Measurements from ENCODE around the gene S100A9. TPM values are rescaled to one million over a fixed set of nuclear protein-coding genes. Genes with fewer than 3 reads are reported as not detected.

S100A9 gene
- total RNA-seq, 2 experiments from 2014 or later: 35.3 to 43.6 TPM

DNA sequence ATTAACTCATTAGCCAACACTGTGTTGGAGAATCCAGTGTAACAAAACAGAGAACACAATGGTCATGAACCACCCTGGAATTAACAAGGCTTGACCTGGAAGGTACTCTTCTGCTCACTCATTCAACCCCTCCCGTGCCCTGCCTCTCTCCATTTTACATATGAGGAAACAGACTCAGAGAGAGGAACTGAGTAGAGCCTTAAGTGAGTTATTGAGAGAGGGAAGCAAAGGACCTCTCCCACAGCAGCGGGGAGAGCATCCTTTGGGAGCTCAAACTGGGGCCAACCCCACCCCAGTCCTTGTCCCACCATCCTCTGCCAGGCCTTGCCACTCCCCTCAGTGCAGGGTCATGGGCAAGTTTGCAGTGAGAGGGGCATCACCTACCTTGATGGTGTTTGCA lies 16.4 kb downstream of the S100A9 start:
- Mint-ChIP-seq H3K27me3 (peaks cover 30% of the 10 kb centered on the region), H3K4me1 (ENCODE audit: low read depth) (no peaks in the 10 kb centered on the region), H3K9me3 (no peaks in the 10 kb centered on the region), H3K27ac (no peak overlapping the region), H3K36me3 (ENCODE audit: low read depth) (no peaks in the 10 kb centered on the region), H3K4me3 (no peak overlapping the region)
- intact Hi-C loops (cut with DNase I, micrococcal nuclease): no loop called here
- Histone ChIP-seq H3K36me3 (ENCODE audit: insufficient read depth, low read length) (no peaks in the 10 kb centered on the region), H3K4me1 (ENCODE audit: insufficient read depth, low read length) (no peaks in the 10 kb centered on the region), H3K9me3 (ENCODE audit: control insufficient read depth in 1 of 2, insufficient read depth in 1 of 2, low read length in 2 of 2) (no peaks in the 10 kb centered on the region), H3K27ac (ENCODE audit: low read depth in 1 of 2, low read length in 2 of 2) (no peak overlapping the region), H3K27me3 (ENCODE audit: control insufficient read depth in 1 of 2, insufficient read depth in 2 of 2, low read length in 2 of 2) (peaks cover 0 to 14% of the 10 kb centered on the region in 2 experiments), H3K4me3 (ENCODE audit: low read length) (no peak overlapping the region)
- no peak for ATAC-seq (ENCODE audit: poor library complexity)
- DNase-seq: peak in 1 of 14 experiments; percentile 11
- ChIA-PET CTCF (no interaction called here), POLR2A (no interaction called here)
- TF ChIP-seq, protein P1, sequence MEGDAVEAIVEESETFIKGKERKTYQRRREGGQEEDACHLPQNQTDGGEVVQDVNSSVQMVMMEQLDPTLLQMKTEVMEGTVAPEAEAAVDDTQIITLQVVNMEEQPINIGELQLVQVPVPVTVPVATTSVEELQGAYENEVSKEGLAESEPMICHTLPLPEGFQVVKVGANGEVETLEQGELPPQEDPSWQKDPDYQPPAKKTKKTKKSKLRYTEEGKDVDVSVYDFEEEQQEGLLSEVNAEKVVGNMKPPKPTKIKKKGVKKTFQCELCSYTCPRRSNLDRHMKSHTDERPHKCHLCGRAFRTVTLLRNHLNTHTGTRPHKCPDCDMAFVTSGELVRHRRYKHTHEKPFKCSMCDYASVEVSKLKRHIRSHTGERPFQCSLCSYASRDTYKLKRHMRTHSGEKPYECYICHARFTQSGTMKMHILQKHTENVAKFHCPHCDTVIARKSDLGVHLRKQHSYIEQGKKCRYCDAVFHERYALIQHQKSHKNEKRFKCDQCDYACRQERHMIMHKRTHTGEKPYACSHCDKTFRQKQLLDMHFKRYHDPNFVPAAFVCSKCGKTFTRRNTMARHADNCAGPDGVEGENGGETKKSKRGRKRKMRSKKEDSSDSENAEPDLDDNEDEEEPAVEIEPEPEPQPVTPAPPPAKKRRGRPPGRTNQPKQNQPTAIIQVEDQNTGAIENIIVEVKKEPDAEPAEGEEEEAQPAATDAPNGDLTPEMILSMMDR (IDR thresholded peaks at IDR 0.05): no peak

DNA sequence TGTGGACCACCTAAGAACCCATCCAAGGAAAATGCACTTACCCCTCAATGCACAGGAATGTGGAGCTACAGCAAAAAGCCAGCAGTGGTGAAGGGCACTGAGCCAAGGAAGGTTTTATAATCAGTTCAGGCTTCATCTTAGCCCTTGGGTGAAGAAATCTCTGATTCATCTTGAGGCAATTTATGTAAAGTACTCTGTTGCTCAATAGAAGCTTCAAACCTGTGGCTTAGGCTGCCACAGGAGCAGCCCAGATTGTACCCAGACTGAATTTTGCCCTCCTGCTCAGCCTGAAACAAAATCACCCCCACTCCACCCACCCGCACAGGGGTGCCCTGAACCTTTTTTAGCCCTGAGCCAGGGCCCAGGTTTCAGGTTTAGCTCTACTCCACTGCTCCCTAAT lies 17.9 kb downstream of the S100A9 start, which contains the start of gene S100A12:
TSS of gene S100A12 (minus strand) at position 111 of the 400 bp plus-strand sequence. CDS start 1,029 bp downstream, outside the sequence.
- H3K36me3 ChIP-seq (ENCODE audit: insufficient read depth, low read length): no peaks in the 10 kb centered on the region
- no peak for ATAC-seq (ENCODE audit: poor library complexity)
- intact Hi-C loops (cut with DNase I, micrococcal nuclease): no loop called here
- Mint-ChIP-seq H3K4me1 (ENCODE audit: low read depth) (no peaks in the 10 kb centered on the region), H3K36me3 (ENCODE audit: low read depth) (no peaks in the 10 kb centered on the region), H3K27me3 (peaks cover 34% of the 10 kb centered on the region), H3K27ac (no peak within 1 kb of the TSS), H3K4me3 (no peak within 1 kb of the TSS), H3K9me3 (no peaks in the 10 kb centered on the region)
- POLR2A ChIA-PET: no interaction called here
- H3K9me3 ChIP-seq (ENCODE audit: control insufficient read depth in 1 of 2, insufficient read depth in 1 of 2, low read length in 2 of 2): peaks cover 0 to 6% of the 10 kb centered on the region in 2 experiments
- no peak within 1 kb of the TSS for H3K4me3 ChIP-seq (ENCODE audit: low read length)
- TF ChIP-seq, protein P1 (IDR thresholded peaks at IDR 0.05): no peak
- H3K27me3 ChIP-seq (ENCODE audit: control insufficient read depth in 1 of 2, insufficient read depth in 2 of 2, low read length in 2 of 2): peaks cover 6 to 14% of the 10 kb centered on the region in 2 experiments
- CTCF ChIA-PET: no interaction called here
- H3K4me1 ChIP-seq (ENCODE audit: insufficient read depth, low read length): no peaks in the 10 kb centered on the region
- H3K27ac ChIP-seq (ENCODE audit: low read depth in 1 of 2, low read length in 2 of 2): no peak within 1 kb of the TSS
- peak in 2 of 14 experiments; percentile 41 to 43 for DNase-seq

DNA sequence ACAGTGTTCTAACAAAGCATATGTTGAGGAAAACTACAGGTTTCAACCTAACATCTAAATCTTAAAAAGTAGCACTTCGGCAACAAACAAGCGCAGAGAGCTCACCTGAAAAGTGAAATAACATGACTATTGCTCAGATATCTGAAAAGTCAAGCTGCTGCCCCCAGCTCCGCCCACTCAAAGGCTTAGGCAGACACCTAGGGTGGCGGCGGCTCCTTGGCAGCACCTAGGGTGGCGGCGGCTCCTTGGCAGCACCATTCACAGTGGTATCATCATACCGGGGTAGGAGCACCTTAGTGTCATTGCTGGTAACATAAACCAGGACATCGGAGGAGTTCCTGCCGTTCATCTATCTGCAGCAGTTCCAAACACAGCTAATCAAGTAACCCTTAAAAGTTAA lies 21.9 kb downstream of the S100A9 start:
- no peaks in the 10 kb centered on the region for H3K36me3 Mint-ChIP-seq (ENCODE audit: low read depth)
- TF ChIP-seq, protein P1 (IDR thresholded peaks at IDR 0.05): no peak
- intact Hi-C loops (cut with DNase I, micrococcal nuclease): no loop called here
- peaks cover 43% of the 10 kb centered on the region for H3K27me3 Mint-ChIP-seq
- peaks cover 2% of the 10 kb centered on the region for H3K9me3 Mint-ChIP-seq
- Histone ChIP-seq H3K4me1 (ENCODE audit: insufficient read depth, low read length) (no peaks in the 10 kb centered on the region), H3K9me3 (ENCODE audit: control insufficient read depth in 1 of 2, insufficient read depth in 1 of 2, low read length in 2 of 2) (peaks cover 0 to 10% of the 10 kb centered on the region in 2 experiments), H3K27ac (ENCODE audit: low read depth in 1 of 2, low read length in 2 of 2) (no peak overlapping the region), H3K36me3 (ENCODE audit: insufficient read depth, low read length) (no peaks in the 10 kb centered on the region), H3K27me3 (ENCODE audit: control insufficient read depth in 1 of 2, insufficient read depth in 2 of 2, low read length in 2 of 2) (peaks cover 6 to 12% of the 10 kb centered on the region in 2 experiments), H3K4me3 (ENCODE audit: low read length) (no peak overlapping the region)
- H3K4me1 Mint-ChIP-seq (ENCODE audit: low read depth): no peaks in the 10 kb centered on the region
- CTCF ChIA-PET: no interaction called here
- no peak overlapping the region for H3K27ac Mint-ChIP-seq
- no peak for ATAC-seq (ENCODE audit: poor library complexity)
- no peak for DNase-seq
- no peak overlapping the region for H3K4me3 Mint-ChIP-seq
- POLR2A ChIA-PET: no interaction called here
